ENCODE results near the gene GSK3B. TPM values are rescaled to one million over a fixed set of nuclear protein-coding genes. Genes with fewer than 3 reads are reported as not detected.

The GSK3B gene
- polyA plus RNA-seq, 3 donors = 16.2 to 20.6 (median 20.5) TPM

GRCh38 chr3:119955972-119956371 is 138.3 kb downstream of the GSK3B start:
- H3K79me2 ChIP-seq (ENCODE audit: insufficient read depth, low read length) = peaks cover 65% of the 10 kb centered on the region
- TF ChIP-seq CTCF (IDR thresholded peaks at IDR 0.05) = no peak
- H3K9me3 ChIP-seq (replicated peaks in 1 of 2; ENCODE audit: control insufficient read depth in 1 of 2, insufficient read depth in 1 of 2, low read length in 2 of 2) = no peaks in the 10 kb centered on the region
- H3K4me1 ChIP-seq (ENCODE audit: control insufficient read depth in 1 of 2, insufficient read depth in 2 of 2, low read length in 2 of 2) = no peaks in the 10 kb centered on the region
- peaks cover 92% of the 10 kb centered on the region for H4K20me1 ChIP-seq (ENCODE audit: insufficient read depth, low read length)
- WGBS (ENCODE audit: insufficient coverage) = 90% methylated on average over 3 of the region's 6 CpGs
- Mint-ChIP-seq H3K27me3 (ENCODE audit: low read depth in 3 of 3) (no peaks in the 10 kb centered on the region), H3K4me1 (no peaks in the 10 kb centered on the region), H3K36me3 (peaks cover 0 to 9% of the 10 kb centered on the region in 2 donors), H3K9me3 (peaks cover 0 to 5% (median 0%) of the 10 kb centered on the region in 7 donors), H3K4me3 (no peak overlapping the region), H3K27ac (peak overlapping the region in 1 of 7 donors; percentile 3)
- DNase-seq = no peak
- H3K36me3 ChIP-seq (replicated peaks in 1 of 2; ENCODE audit: control insufficient read depth in 1 of 2, insufficient read depth in 2 of 2, low read length in 2 of 2) = peaks cover 0 to 4% of the 10 kb centered on the region in 2 donors
- no peak overlapping the region for H3K9ac ChIP-seq (ENCODE audit: insufficient read depth, low read length, poor library complexity, severe bottlenecking)
- intact Hi-C loops (cut with micrococcal nuclease) = no loop called here
- H3K4me2 ChIP-seq (replicated peaks; ENCODE audit: extremely low read depth, low read length, poor library complexity, severe bottlenecking) = no peak overlapping the region
- no peak overlapping the region for H3K4me3 ChIP-seq (replicated peaks in 1 of 3; ENCODE audit: low read depth in 2 of 3, low read length in 3 of 3)
- H2AFZ ChIP-seq (ENCODE audit: insufficient read depth, low read depth, low read length, poor library complexity, severe bottlenecking) = no peak overlapping the region
- no peak overlapping the region for H3K27ac ChIP-seq (ENCODE audit: low read depth in 1 of 2, low read length in 2 of 2)
- H3K27me3 ChIP-seq (ENCODE audit: control insufficient read depth in 2 of 2, insufficient read depth in 2 of 2, low read length in 2 of 2) = no peaks in the 10 kb centered on the region

GRCh38 chr3:119950666-119951325 is 143.5 kb downstream of the GSK3B start:
- no peak for TF ChIP-seq CTCF (IDR thresholded peaks at IDR 0.05)
- H2AFZ ChIP-seq (ENCODE audit: insufficient read depth, low read depth, low read length, poor library complexity, severe bottlenecking) = no peak overlapping the region
- no peak overlapping the region for H3K9ac ChIP-seq (ENCODE audit: insufficient read depth, low read length, poor library complexity, severe bottlenecking)
- no peaks in the 10 kb centered on the region for H3K9me3 ChIP-seq (replicated peaks in 1 of 2; ENCODE audit: control insufficient read depth in 1 of 2, insufficient read depth in 1 of 2, low read length in 2 of 2)
- no peak overlapping the region for H3K4me2 ChIP-seq (replicated peaks; ENCODE audit: extremely low read depth, low read length, poor library complexity, severe bottlenecking)
- no peaks in the 10 kb centered on the region for H3K4me1 Mint-ChIP-seq
- H3K4me1 ChIP-seq (ENCODE audit: control insufficient read depth in 1 of 2, insufficient read depth in 2 of 2, low read length in 2 of 2) = no peaks in the 10 kb centered on the region
- no peaks in the 10 kb centered on the region for H3K27me3 ChIP-seq (ENCODE audit: control insufficient read depth in 2 of 2, insufficient read depth in 2 of 2, low read length in 2 of 2)
- H3K27ac ChIP-seq (ENCODE audit: low read depth in 1 of 2, low read length in 2 of 2) = no peak overlapping the region
- intact Hi-C loops (cut with micrococcal nuclease) = no loop called here
- no peaks in the 10 kb centered on the region for H3K9me3 Mint-ChIP-seq
- no peaks in the 10 kb centered on the region for H3K27me3 Mint-ChIP-seq (ENCODE audit: low read depth in 3 of 3)
- peaks cover 2 to 8% of the 10 kb centered on the region in 2 donors for H3K36me3 ChIP-seq (replicated peaks in 1 of 2; ENCODE audit: control insufficient read depth in 1 of 2, insufficient read depth in 2 of 2, low read length in 2 of 2)
- H3K79me2 ChIP-seq (ENCODE audit: insufficient read depth, low read length) = peaks cover 39% of the 10 kb centered on the region
- DNase-seq = no peak
- peaks cover 72% of the 10 kb centered on the region for H4K20me1 ChIP-seq (ENCODE audit: insufficient read depth, low read length)
- H3K4me3 ChIP-seq (replicated peaks in 1 of 3; ENCODE audit: low read depth in 2 of 3, low read length in 3 of 3) = no peak overlapping the region
- no peak overlapping the region for H3K4me3 Mint-ChIP-seq
- peaks cover 2 to 3% of the 10 kb centered on the region in 2 donors for H3K36me3 Mint-ChIP-seq
- H3K27ac Mint-ChIP-seq = peak overlapping the region in 2 of 7 donors; percentile 1 to 63
- 100% methylated on average over 1 of the region's 3 CpGs for WGBS (ENCODE audit: insufficient coverage)

Measured in CD14-positive monocyte (primary cell).